Ascending aorta (tissue), 2 donors: ENCODE data around the gene REEP6. TPM values are rescaled to one million over a fixed set of nuclear protein-coding genes. Genes with fewer than 3 reads are reported as not detected.
"Not testable (repeated sequence)": the region's sequence is repeated elsewhere in the genome, so short reads cannot be mapped to it uniquely, and the experiment has no call there.

Experiments used
- DNase-seq, 2 donors: peaks; one replicate each; pipeline ENCODE4 v3.0.0-alpha.2; 2019; ENCODE audit warnings: low spot score in 2 of 2
- H3K27ac ChIP-seq, 2 donors: fragments of 200-600 bp; sonication (generic); one replicate each; pipeline ENCODE4 v1.5.1; 2016 to 2017; ENCODE audit warnings: mild to moderate bottlenecking in 1 of 2
- H3K27me3 ChIP-seq: fragments of 200-600 bp; sonication (generic); one replicate; pipeline ENCODE4 v1.5.1; 2017
- H3K36me3 ChIP-seq, 2 donors: fragments of 200-600 bp; sonication (generic); one replicate each; pipeline ENCODE4 v1.5.1; 2016
- H3K4me1 ChIP-seq, 2 donors: fragments of 200-600 bp; sonication (generic); one replicate each; pipeline ENCODE4 v1.5.1; 2016 to 2017; ENCODE audit warnings: mild to moderate bottlenecking in 1 of 2
- H3K4me3 ChIP-seq, 2 donors: fragments of 200-600 bp; sonication (generic); one replicate each; pipeline ENCODE4 v1.5.1; 2016 to 2017; ENCODE audit warnings: mild to moderate bottlenecking in 1 of 2
- H3K9me3 ChIP-seq, 2 donors: fragments of 200-600 bp; sonication (generic); one replicate each; pipeline ENCODE4 v1.5.1; 2016
- CTCF ChIP-seq, 3 experiments: fragments of 200-600 bp in 2 of 3; fragments of 450-650 bp in 1 of 3; sonication (generic) in 2 of 3; IDR thresholded peaks; one replicate each; pipeline ENCODE4 v1.5.1; 2016 to 2019; ENCODE audit warnings: antibody characterized with exemption in 3 of 3, mild to moderate bottlenecking in 1 of 3, moderate library complexity in 1 of 3
- intact Hi-C: fragments of 100-400 bp; cut with DNase I; formaldehyde crosslinking; loops from one replicate; pipeline ENCODE4 v1.15.1; 2023
- total RNA-seq: library from RNA; depleted of rRNA; stranded (reverse); fragments of >200 nt; gene quantifications from one replicate; pipeline ENCODE4 v1.1.0, GENCODE V29; 2016

Gene REEP6
- total RNA-seq, 1 donor from 2014 or later: 3.2 TPM

GRCh38 chr19:1513499-1514294 lies 22.7 kb downstream of the REEP6 start:
- Histone ChIP-seq H3K9me3 (no peaks in the 10 kb centered on the region), H3K27me3 (no peaks in the 10 kb centered on the region), H3K27ac (peak overlapping the region; percentile 75 to 78), H3K4me3 (peak overlapping the region; percentile 62 to 73), H3K36me3 (no peaks in the 10 kb centered on the region), H3K4me1 (peaks cover 2 to 11% of the 10 kb centered on the region in 2 donors)
- DNase-seq: no peak
- intact Hi-C loops: loop anchor here (5.0 kb wide), 1 partner anchor 76 kb away; the partner anchor contains the start of gene RPS15
- peak; percentile 51 to 73 (median 68) for TF ChIP-seq CTCF (IDR thresholded peaks at IDR 0.05)

- H3K4me3 ChIP-seq: no peak overlapping the region
- peaks cover 2 to 11% of the 10 kb centered on the region in 2 donors for H3K4me1 ChIP-seq
- no peak overlapping the region for H3K27ac ChIP-seq
- no peak for TF ChIP-seq CTCF (IDR thresholded peaks at IDR 0.05)
- no peaks in the 10 kb centered on the region for H3K36me3 ChIP-seq
- no peaks in the 10 kb centered on the region for H3K27me3 ChIP-seq
- no peak for DNase-seq
- intact Hi-C loops: loop anchor here (5.0 kb wide), 1 partner anchor 77 kb away; the partner anchor contains the start of gene RPS15
- H3K9me3 ChIP-seq: no peaks in the 10 kb centered on the region
Observed at GRCh38 chr19:1514295-1514661, 23.3 kb downstream of the REEP6 start.

GRCh38 chr19:1514986-1515721 lies 24.2 kb downstream of the REEP6 start:
- no peak overlapping the region for H3K27ac ChIP-seq
- no peak for TF ChIP-seq CTCF (IDR thresholded peaks at IDR 0.05)
- no peaks in the 10 kb centered on the region for H3K9me3 ChIP-seq
- no peak for DNase-seq
- intact Hi-C loops: loop anchor here (5.0 kb wide), 1 partner anchor 78 kb away; the partner anchor contains the start of gene RPS15
- H3K4me3 ChIP-seq: no peak overlapping the region
- H3K4me1 ChIP-seq: peaks cover 2 to 11% of the 10 kb centered on the region in 2 donors
- H3K27me3 ChIP-seq: no peaks in the 10 kb centered on the region
- no peaks in the 10 kb centered on the region for H3K36me3 ChIP-seq

- DNase-seq: no peak
- intact Hi-C loops: no loop called here
- no peaks in the 10 kb centered on the region for H3K9me3 ChIP-seq
- H3K4me1 ChIP-seq: peaks cover 2 to 11% of the 10 kb centered on the region in 2 donors
- no peak overlapping the region for H3K4me3 ChIP-seq
- no peak overlapping the region for H3K27ac ChIP-seq
- TF ChIP-seq CTCF (IDR thresholded peaks at IDR 0.05): no peak
- no peaks in the 10 kb centered on the region for H3K36me3 ChIP-seq
- no peaks in the 10 kb centered on the region for H3K27me3 ChIP-seq
Observed at GRCh38 chr19:1516395-1516753, 25.4 kb downstream of the REEP6 start.

- no peak for DNase-seq
- H3K27me3 ChIP-seq: no peaks in the 10 kb centered on the region
- intact Hi-C loops: no loop called here
- H3K36me3 ChIP-seq: no peaks in the 10 kb centered on the region
- H3K9me3 ChIP-seq: no peaks in the 10 kb centered on the region
- H3K27ac ChIP-seq: no peak overlapping the region
- TF ChIP-seq CTCF (IDR thresholded peaks at IDR 0.05): no peak
- H3K4me1 ChIP-seq: peaks cover 0 to 2% of the 10 kb centered on the region in 2 donors
- H3K4me3 ChIP-seq: no peak overlapping the region
Observed at GRCh38 chr19:1518471-1518870, 27.5 kb downstream of the REEP6 start.

- intact Hi-C loops: loop anchor here (1.0 kb wide), 1 partner anchor 10 kb away; no protein-coding TSS in a partner anchor
- not testable (repeated sequence) for H3K9me3 ChIP-seq, H3K36me3 ChIP-seq, H3K4me1 ChIP-seq, H3K27ac ChIP-seq, H3K4me3 ChIP-seq, H3K27me3 ChIP-seq, DNase-seq
Observed at GRCh38 chr19:1519802-1520201, 28.8 kb downstream of the REEP6 start.
